HG03108 (cell line): ENCODE data around the gene PLOD1.
"Not testable (repeated sequence)": the region's sequence is repeated elsewhere in the genome, so short reads cannot be mapped to it uniquely, and the experiment has no call there.

Source experiments
- ATAC-seq: cut with Tn5 transposase; IDR thresholded peaks from one replicate; pipeline ENCODE4 v1.9.1; 2021; ENCODE audit warnings: moderate library complexity; ENCODE audit not compliant: unreplicated experiment

The PLOD1 gene

DNA sequence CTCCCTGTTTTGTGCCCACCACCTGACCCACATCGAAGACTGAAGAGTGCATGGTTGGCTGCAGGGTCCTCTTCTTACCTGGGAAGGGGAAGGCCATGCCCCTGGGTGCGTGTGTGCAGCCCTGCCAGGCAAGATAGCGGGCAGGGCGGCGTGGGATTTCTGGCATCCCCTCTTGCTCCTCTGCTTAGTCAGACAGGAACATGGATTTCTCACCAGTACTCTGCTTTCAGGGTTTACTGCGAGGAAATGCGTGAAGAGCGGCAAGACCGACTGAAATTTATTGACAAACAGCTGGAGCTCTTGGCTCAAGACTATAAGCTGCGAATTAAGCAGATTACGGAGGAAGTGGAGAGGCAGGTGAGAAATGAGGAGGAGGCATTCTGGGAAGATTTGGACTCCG, 69.2 kb downstream of the PLOD1 start:
- ATAC-seq: no peak

DNA sequence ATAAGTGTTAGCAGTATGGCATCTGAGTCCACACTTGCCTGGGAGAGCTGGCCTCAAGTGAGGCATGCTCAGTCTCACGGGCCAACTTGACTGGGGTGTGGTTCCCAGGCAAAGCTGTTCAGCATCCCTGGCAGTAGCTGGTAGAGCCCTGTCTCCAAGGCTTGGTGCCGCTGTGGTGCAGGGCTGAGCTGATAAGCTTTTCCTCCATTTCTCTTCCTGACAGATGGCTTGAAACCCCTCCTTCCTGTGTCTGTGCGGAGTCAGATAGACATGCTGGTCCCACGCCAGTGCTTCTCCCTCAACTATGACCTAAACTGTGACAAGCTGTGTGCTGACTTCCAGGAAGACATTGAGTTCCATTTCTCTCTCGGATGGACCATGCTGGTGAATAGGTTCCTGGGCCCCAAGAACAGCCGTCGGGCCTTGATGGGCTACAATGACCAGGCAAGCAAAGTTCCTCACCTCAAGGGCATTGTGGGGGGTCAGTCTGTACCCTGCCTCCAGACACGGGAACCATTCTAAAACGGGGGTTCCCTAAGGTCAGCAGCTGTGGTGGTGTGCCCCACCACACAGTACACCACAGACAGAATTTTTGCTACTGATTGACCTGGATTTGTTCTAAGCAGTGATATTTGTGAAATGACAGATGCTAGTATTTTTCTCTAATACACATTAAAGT, 71.1 kb downstream of the PLOD1 start:
- no peak for ATAC-seq

- no peak for ATAC-seq
Measured at GRCh38 chr1:12006167-12006921, 71.8 kb downstream of the PLOD1 start.

DNA sequence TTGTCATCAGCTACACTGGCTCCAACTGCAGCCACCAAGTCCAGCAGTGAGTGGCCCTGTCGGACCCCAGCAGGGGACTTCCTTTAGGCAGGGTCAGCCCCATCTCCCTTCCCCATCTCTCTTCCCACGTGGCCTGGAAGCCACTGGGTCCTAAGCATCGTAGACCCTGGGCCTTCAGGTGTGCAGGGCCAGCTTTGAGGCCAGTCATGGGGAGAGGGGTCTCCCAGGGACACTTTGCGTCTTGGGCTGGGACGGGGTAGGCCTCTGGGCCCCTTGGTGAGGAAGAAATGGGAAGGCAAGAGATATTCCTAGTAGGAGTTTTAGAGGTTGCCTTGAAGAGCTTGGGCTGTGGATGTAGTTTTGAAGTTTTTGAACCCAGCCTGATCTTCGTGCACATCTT, 72.7 kb downstream of the PLOD1 start:
- ATAC-seq: no peak

GRCh38 chr1:12008355-12008754, 73.8 kb downstream of the PLOD1 start:
- not testable (repeated sequence) for ATAC-seq

GRCh38 chr1:12009318-12009947, 74.9 kb downstream of the PLOD1 start:
- no peak for ATAC-seq

DNA sequence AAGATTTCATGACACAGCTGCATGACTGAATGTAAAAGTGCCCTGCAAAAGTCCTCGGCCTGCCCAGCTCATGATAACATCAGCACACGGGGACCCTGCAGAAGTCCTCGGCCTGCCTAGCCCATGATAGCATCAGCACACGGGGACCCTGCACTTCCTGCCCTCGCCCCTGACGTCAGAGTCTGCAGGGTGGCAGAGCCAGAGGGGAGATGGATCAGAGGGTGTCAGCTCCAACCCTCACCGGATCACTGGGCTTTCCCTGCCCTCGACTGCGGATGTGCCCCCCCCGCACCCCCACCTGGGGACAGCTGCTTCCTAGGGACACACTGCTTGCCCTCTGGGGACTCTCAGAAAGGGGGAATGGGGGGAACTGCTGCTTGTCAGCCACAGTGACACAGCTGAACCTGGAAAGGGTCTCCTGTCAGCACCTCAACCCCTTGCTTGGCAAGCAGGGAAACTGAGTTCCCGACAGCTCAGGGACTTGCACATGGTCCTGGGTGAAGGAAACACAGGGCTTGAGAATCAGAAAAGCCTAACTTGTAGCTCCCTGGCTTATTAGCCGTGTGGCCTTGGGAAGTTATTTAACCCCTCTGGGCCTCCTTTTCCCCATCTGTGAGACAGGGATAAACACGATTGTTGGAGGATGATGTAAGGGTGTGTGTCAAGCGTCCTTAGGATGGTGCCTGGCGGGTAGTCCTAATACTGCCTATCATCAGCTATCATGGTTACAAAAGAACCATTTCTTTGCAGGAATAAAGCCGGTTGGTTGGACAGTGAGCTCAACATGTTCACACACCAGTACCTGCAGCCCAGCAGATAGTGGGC, 76.4 kb downstream of the PLOD1 start:
- no peak for ATAC-seq

DNA sequence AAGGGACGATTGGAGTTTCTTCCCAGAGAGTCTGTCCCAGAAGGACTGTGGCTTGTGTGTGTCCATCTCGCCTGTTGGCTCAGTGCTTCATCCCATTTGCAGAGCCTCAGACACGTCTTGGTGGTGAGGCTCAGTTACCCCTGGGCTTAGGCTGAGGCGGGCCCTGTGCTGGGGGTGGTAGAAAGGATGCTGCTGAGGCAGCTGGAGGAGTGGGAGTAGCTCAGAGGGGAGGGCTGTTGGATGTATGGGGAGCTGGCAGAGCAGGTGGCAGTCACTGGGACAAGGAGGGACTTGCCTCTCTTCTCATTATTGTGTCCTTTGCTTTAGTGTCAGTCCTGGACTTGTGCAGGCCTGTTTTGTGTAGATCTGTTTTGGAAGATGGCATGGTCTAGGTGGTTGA, 77.5 kb downstream of the PLOD1 start:
- ATAC-seq: no peak

- no peak for ATAC-seq
Measured at GRCh38 chr1:12012560-12013316, 78.2 kb downstream of the PLOD1 start.

DNA sequence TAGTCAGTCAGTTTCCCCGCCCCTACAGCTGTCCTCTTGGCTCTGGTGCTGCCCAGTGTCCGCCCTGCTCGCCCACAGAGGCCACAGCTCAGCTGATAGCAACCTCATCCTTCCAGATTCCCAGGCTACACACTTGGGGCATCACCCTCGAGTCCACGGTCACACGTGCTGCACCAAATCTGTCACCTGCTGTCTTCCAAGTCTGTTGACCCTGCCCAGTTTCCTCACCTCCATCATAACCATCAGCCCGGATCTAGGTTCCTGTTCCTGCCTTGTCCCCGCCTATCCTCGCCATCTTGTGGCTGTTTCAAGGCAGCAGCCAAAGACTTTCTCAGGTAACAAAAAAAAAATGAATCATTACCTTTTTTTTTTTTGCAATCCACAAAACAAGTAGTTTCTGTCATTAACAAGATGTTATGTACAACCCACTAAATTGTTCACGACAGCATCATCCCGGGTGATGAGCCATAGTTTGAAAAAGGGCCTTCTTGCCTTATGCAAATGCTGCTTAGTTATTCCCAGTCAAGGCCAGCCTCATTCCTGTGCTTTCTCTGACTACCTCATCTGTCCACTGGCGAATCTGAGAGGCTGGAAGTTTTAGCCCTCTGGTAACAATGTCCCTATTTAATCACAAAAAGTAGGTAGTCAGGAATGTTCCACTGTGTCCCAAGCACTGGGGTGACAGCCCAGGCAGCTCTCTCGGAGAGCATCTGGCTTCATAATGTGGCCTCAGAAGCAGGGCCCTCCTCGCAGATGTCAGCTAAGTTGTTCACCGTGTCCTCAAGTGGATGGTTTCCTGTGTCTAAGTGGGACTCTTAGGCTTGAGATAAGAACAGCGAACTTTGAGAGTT, 79.8 kb downstream of the PLOD1 start:
- no peak for ATAC-seq

DNA sequence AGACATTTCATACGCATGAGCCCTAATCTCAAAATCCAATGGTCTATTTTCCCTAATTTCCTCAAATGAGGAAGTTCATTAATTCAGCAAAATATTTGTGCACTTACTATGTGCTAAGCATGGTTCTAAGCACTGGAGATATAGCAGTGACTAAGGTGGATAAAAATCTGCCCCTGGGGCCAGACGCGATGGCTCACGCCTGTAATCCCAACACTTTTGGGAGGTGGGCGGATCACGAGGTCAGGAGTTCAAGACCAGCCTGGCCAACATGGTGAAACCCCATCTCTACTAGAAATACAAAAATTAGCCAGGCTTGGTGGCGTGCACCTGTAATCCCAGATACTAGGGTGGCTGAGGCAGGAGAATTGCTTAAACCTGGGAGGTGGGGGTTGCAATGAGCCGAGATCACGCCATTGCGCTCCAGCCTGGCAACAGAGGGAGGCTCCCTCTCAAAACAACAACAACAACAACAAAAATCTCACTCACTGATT, 80.5 kb downstream of the PLOD1 start:
- ATAC-seq: no peak

GRCh38 chr1:12015499-12015898, 81.0 kb downstream of the PLOD1 start:
- no peak for ATAC-seq

GRCh38 chr1:12016182-12016581, 81.7 kb downstream of the PLOD1 start:
- no peak for ATAC-seq

DNA sequence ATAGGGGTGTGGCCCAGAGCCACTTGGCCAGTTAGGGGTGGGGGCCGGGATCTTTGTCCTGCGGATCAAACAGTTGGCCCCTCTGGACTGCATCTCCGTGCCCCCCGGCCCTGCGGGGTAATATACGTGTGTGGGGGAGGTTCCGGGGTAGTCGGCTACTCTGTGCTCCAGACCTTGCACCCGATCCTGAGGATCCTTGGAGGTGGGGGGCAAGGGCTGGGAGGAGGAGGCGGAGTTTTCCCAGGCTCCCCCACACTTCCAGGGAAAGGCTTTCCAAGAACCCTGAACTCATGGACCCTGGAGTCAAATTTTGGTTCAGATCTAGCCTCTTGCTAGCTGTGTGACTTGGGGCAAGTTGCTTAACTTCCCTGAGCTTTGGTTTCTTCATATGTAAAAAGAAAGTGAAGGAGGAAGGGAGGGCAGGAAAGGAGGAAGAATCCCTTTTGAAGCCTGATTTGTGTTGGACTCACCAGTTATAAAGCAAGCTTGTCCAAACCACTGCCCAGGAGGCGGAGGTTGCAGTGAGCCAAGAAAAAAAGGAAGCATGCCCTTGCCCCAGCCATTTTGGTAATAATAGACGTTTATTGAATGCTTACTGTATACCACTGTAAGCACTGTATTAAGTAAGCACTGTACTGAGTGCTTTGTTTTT, 85.5 kb downstream of the PLOD1 start:
- no peak for ATAC-seq

DNA sequence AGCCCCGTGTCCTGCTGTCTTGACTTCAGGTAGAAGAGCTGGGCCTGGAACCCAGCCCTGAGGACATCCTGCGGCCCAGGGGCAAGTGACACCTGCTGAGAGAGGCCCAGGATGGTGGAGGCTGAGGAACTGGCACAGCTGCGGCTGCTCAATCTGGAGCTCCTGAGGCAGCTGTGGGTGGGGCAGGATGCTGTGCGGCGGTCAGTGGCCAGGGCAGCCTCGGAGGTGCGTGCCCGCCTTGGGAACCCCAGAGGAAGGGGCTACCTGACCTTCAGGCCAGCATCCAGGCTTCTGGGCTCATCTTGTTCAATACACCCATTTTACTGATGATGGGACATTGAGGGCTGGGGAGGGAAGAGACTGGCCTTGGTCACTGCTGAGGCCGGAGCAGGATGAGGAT, 87.1 kb downstream of the PLOD1 start:
- no peak for ATAC-seq

- ATAC-seq: no peak
Measured at GRCh38 chr1:12022036-12022435, 87.5 kb downstream of the PLOD1 start.
